GM10248 (cell line): ENCODE measurements around the gene CRYBG3.

Experiments used
- CTCF ChIA-PET: fragments of 300-600 bp; sonication (Branson Sonifier 250); formaldehyde crosslinking; extraction: SDS; loops from one replicate; lab custom pipeline; 2021; ENCODE audit warnings: antibody characterized with exemption; lab: Yijun Ruan, JAX
- POLR2A ChIA-PET: fragments of 350-650 bp; sonication (Branson Sonifier 250); formaldehyde crosslinking; extraction: SDS; loops from one replicate; lab custom pipeline; 2020; ENCODE audit warnings: antibody characterized with exemption; lab: Yijun Ruan, JAX
- DNase-seq: peaks from one replicate; pipeline ENCODE4 v3.0.0; 2012; ENCODE audit errors: extremely low spot score
- CTCF ChIP-seq: IDR thresholded peaks from 2 replicates; pipeline ENCODE4 v1.5.1; 2012; ENCODE audit warnings: mild to moderate bottlenecking, low read depth; ENCODE audit errors: extremely low read depth, missing control alignments, control extremely low read depth

The CRYBG3 gene

GRCh38 chr3:97848779-97849178 is 27.0 kb downstream of the CRYBG3 start:
- no peak for TF ChIP-seq CTCF
- DNase-seq: no peak
- CTCF ChIA-PET: no interaction called here
- POLR2A ChIA-PET: no interaction called here

- ChIA-PET CTCF (interaction anchor here (0.6 kb wide), 1 partner anchor 415 kb away, joined by 3 read pairs; no protein-coding TSS in a partner anchor), POLR2A (no interaction called here)
- no peak for TF ChIP-seq CTCF
- DNase-seq: no peak
Measured at GRCh38 chr3:97857401-97857800, 35.6 kb downstream of the CRYBG3 start.

GRCh38 chr3:97860364-97860763 is 38.6 kb downstream of the CRYBG3 start:
- ChIA-PET POLR2A (no interaction called here), CTCF (no interaction called here)
- TF ChIP-seq CTCF: no peak
- DNase-seq: no peak

- no peak for TF ChIP-seq CTCF
- ChIA-PET CTCF (interaction anchor here (0.8 kb wide), 1 partner anchor 13 kb away, joined by 3 read pairs; no protein-coding TSS in a partner anchor), POLR2A (no interaction called here)
- no peak for DNase-seq
Measured at GRCh38 chr3:97862582-97862981, 40.8 kb downstream of the CRYBG3 start.

- DNase-seq: no peak
- TF ChIP-seq CTCF: no peak
- ChIA-PET POLR2A (no interaction called here), CTCF (interaction anchor here (0.8 to 1.1 kb wide), 2 partner anchors 9 to 12 kb away, joined by 3 read pairs; no protein-coding TSS in a partner anchor)
Measured at GRCh38 chr3:97863031-97863430, 41.2 kb downstream of the CRYBG3 start.

- ChIA-PET CTCF (interaction anchor here (0.9 to 1.1 kb wide), 2 partner anchors 8 to 18 kb away, joined by 3 read pairs; no protein-coding TSS in a partner anchor), POLR2A (no interaction called here)
- TF ChIP-seq CTCF: no peak
- no peak for DNase-seq
Measured at GRCh38 chr3:97863775-97864174, 42.0 kb downstream of the CRYBG3 start.
